ENCODE results near the gene SORCS1.

Gene SORCS1

GRCh38 chr10:106873770-106874603 lies 290.5 kb downstream of the SORCS1 start:
- DNase-seq, result no peak

GRCh38 chr10:106872176-106872575 lies 292.3 kb downstream of the SORCS1 start:
- DNase-seq, result no peak

- DNase-seq, result no peak
Observed at GRCh38 chr10:106866244-106866845, 298.2 kb downstream of the SORCS1 start.

- DNase-seq, result no peak
Observed at GRCh38 chr10:106864031-106864430, 300.5 kb downstream of the SORCS1 start.

- no peak for DNase-seq
Observed at GRCh38 chr10:106863549-106863948, 301.0 kb downstream of the SORCS1 start.

- DNase-seq, result no peak
Observed at GRCh38 chr10:106859892-106860652, 304.4 kb downstream of the SORCS1 start.

GRCh38 chr10:106857728-106858127 lies 306.8 kb downstream of the SORCS1 start:
- DNase-seq, result no peak

GRCh38 chr10:106857213-106857612 lies 307.3 kb downstream of the SORCS1 start:
- DNase-seq, result no peak

- no peak for DNase-seq
Observed at GRCh38 chr10:106836933-106837663, 327.4 kb downstream of the SORCS1 start.

- DNase-seq, result no peak
Observed at GRCh38 chr10:106832846-106833245, 331.7 kb downstream of the SORCS1 start.

- DNase-seq, result no peak
Observed at GRCh38 chr10:106830471-106830870, 334.0 kb downstream of the SORCS1 start.

- no peak for DNase-seq
Observed at GRCh38 chr10:106830006-106830405, 334.5 kb downstream of the SORCS1 start.

GRCh38 chr10:106826716-106827115 lies 337.8 kb downstream of the SORCS1 start:
- DNase-seq, result no peak

GRCh38 chr10:106825576-106826364 lies 338.7 kb downstream of the SORCS1 start:
- no peak for DNase-seq

GRCh38 chr10:106820579-106820978 lies 343.9 kb downstream of the SORCS1 start:
- no peak for DNase-seq

- no peak for DNase-seq
Observed at GRCh38 chr10:106819490-106819889, 345.0 kb downstream of the SORCS1 start.

- no peak for DNase-seq
Observed at GRCh38 chr10:106816318-106817085, 348.0 kb downstream of the SORCS1 start.

GRCh38 chr10:106815427-106816043 lies 349.0 kb downstream of the SORCS1 start:
- no peak for DNase-seq

- no peak for DNase-seq
Observed at GRCh38 chr10:106804992-106805582, 359.4 kb downstream of the SORCS1 start.

- no peak for DNase-seq
Observed at GRCh38 chr10:106802949-106803348, 361.6 kb downstream of the SORCS1 start.

All from activated gamma-delta T cell treated with Interleukin-2 at 50 U/mL for 16 hours (primary cell).